GM13977 (cell line): ENCODE results near the gene LPP.

Source experiments
- DNase-seq: peaks from one replicate; pipeline ENCODE4 v3.0.0; 2012; ENCODE audit warnings: low spot score
- CTCF ChIP-seq: IDR thresholded peaks from 2 replicates; pipeline ENCODE4 v1.5.1; 2012; ENCODE audit warnings: mild to moderate bottlenecking, control low read depth; ENCODE audit not compliant: insufficient read depth; ENCODE audit errors: extremely low read depth, missing control alignments
- in situ Hi-C: fragments of 300-500 bp; cut with MboI; formaldehyde crosslinking; loops from one replicate; pipeline ENCODE4 v1.12.0; 2022; ENCODE audit warnings: low sequenced_read_pairs, low pct_unique_long_range_greater_than_20kb, mixed read lengths, inconsistent platforms; ENCODE audit not compliant: unreplicated experiment

The LPP gene

DNA sequence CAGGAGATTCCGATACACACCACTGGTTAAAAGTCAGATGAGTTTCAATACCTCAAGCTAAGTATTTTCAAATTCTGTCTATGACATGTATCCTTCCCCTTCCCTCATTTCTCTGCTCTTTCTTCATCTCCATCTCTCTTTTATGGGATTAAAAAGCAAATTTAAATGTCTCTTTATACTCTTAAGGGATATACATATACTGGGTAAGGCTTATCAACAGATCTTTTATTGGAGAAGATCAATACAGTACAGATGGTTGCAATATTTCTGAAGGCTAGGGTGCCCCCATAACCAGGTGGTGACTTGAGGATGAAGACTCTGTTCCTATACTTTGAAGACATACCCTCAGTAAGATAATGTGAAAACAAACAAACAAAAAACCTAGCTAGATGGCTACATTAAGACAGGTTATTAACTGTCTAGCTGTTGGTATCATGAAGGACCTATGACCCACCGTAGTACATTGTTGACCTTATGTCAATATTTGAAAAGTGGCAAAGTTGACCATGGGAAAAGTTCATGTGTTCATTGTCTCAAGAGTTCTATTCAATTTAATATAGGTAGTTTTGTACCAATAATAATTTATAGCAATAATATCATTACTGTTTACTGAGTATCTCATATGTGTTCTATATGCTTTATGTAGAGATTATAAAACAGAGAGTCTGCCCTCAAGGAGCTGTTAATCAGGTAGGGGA lies 319.8 kb downstream of the LPP start:
- TF ChIP-seq CTCF = no peak
- in situ Hi-C loops = no loop called here
- no peak for DNase-seq

DNA sequence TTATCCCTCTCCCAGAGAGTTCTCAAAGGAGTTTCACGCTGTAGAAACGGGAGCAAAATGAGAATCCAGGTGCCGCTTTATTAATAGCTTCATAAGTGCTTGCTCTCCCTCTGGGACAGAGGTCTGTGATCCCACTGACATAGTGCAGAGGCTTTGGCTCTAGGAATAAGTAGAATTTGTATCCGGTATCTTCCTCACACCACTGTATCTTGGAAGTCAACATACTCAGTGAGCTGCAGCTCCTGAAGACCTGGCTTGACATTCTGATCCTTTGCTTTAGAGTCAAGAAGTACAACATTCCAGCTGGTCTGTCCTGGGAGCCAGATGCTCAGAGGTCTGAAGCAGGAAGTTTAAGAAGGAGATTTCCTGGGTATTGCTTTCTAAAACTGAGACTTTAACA lies 323.0 kb downstream of the LPP start:
- DNase-seq = no peak
- TF ChIP-seq CTCF = no peak
- in situ Hi-C loops = no loop called here

DNA sequence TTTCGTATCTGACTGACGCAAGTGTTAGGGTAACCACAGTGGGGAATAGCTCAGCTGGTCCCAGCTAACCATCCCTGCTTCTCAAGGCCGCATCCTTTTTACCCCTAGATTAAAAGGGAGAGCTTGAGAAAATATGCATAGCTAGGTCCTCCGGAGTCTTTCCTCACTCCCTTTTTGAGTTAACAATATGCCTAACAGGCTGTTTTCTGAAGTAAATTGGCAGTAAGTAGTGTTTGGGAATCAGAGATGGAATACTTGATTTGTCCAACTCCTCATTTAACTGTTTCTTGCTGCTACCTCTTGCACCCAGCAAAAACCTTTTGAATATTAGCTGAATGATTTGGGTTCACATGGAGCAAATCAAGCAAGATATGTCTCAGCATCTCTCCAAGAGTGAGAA lies 326.1 kb downstream of the LPP start:
- in situ Hi-C loops = no loop called here
- no peak for TF ChIP-seq CTCF
- no peak for DNase-seq

DNA sequence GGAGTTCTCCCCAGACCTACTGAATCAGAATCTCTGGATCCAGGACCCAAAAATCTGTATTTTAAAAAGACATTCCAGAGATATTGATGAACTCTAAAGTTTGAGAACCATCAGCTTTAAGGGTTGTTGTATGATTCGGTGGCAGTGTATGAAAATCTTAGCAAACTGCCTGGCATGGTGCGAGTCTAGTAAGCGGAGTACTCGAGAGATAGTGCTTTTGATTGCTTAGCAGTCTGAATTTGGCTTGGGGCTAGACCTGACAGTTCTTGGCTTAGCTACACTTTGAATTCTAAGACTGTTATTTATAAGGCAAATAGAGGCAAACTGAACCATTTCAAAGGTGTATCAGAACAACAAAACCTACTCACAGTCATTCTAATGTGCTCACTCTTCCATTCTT lies 329.0 kb downstream of the LPP start:
- no peak for DNase-seq
- TF ChIP-seq CTCF = no peak
- in situ Hi-C loops = no loop called here

- TF ChIP-seq CTCF = no peak
- in situ Hi-C loops = no loop called here
- DNase-seq = no peak
These were observed 332.2 kb downstream of the LPP start for GRCh38 chr3:188486126-188486525.

DNA sequence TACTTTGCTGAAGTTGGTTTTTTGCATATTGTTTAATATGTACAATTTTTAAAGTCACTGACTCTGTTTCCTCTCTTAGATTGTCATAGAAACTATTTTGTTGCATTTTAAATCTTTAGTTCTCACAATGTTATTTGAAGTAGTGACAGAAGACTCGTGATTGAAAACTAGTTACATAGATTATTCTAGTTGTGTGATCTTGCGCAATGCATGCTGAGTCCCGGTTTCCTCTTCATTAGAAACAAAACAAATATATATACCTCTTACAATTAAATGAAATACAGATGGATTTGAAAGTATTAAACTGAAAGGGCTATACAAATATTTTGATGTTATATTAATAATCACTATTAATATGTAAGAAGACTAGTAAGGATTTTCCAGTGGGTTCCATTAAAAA lies 333.0 kb downstream of the LPP start:
- TF ChIP-seq CTCF = no peak
- in situ Hi-C loops = no loop called here
- no peak for DNase-seq
